Tibial artery (tissue), 4 donors: ENCODE results near the gene TUBGCP5.
"Not testable (repeated sequence)": the region's sequence is repeated elsewhere in the genome, so short reads cannot be mapped to it uniquely, and the experiment has no call there.

Source experiments
- DNase-seq, 2 donors: peaks; one replicate each; pipeline ENCODE4 v3.0.0-alpha.2; 2019
- H3K27ac ChIP-seq, 2 donors: fragments of 200-600 bp; sonication (generic) in 1 of 2; 1 replicate in 1 of 2; 2 replicates in 1 of 2; pipeline ENCODE4 v1.5.1; 2018 to 2019; ENCODE audit warnings: mild to moderate bottlenecking in 1 of 2
- H3K27me3 ChIP-seq, 2 donors: fragments of 200-600 bp; sonication (generic) in 1 of 2; one replicate each; pipeline versions ENCODE4 v1.5.1 to v1.6.0; 2016 to 2019
- H3K36me3 ChIP-seq, 3 donors: fragments of 200-600 bp; sonication (generic) in 2 of 3; one replicate each; pipeline ENCODE4 v1.5.1; 2016 to 2019; ENCODE audit warnings: mild to moderate bottlenecking in 2 of 3
- H3K4me1 ChIP-seq, 4 donors: fragments of 200-600 bp; sonication (generic) in 2 of 4; 1 replicate in 3 of 4; 2 replicates in 1 of 4; pipeline ENCODE4 v1.5.1; 2016 to 2019
- H3K4me3 ChIP-seq, 2 donors: fragments of 200-600 bp; sonication (generic) in 1 of 2; 1 replicate in 1 of 2; 2 replicates in 1 of 2; pipeline ENCODE4 v1.5.1; 2018 to 2019; ENCODE audit warnings: mild to moderate bottlenecking in 2 of 2
- H3K9me3 ChIP-seq, 3 donors: fragments of 200-600 bp; sonication (generic) in 1 of 3; one replicate each; pipeline ENCODE4 v1.5.1; 2016 to 2019
- CTCF ChIP-seq, 2 experiments: fragments of 200-600 bp in 1 of 2; fragments of 450-650 bp in 1 of 2; IDR thresholded peaks; one replicate each; pipeline ENCODE4 v1.5.1; 2017 to 2019; ENCODE audit warnings: antibody characterized with exemption in 2 of 2, mild to moderate bottlenecking in 1 of 2, moderate library complexity in 1 of 2
- intact Hi-C: fragments of 100-400 bp; cut with DNase I; formaldehyde crosslinking; loops from one replicate; pipeline ENCODE4 v1.15.0; 2023; ENCODE audit warnings: low total_unique reads

Gene TUBGCP5

GRCh38 chr15:23039143-23039916, at the start of gene TUBGCP5:
TSS of gene TUBGCP5 (minus strand) at chr15:23039569. CDS start at chr15:23039543, 26 bp downstream.
- TF ChIP-seq CTCF (IDR thresholded peaks at IDR 0.05), result peak; percentile 51 to 63
- H3K9me3 ChIP-seq, result no peaks in the 10 kb centered on the region
- peak within 1 kb of the TSS; percentile 74 to 78 for H3K27ac ChIP-seq
- peaks cover 10 to 18% (median 11%) of the 10 kb centered on the region in 3 donors for H3K36me3 ChIP-seq
- no peaks in the 10 kb centered on the region for H3K27me3 ChIP-seq
- DNase-seq, result peak; percentile 95 to 98
- intact Hi-C loops, result loop anchor here (5.0 kb wide), 1 partner anchor 252 kb away; the partner anchor contains the start of gene NIPA1
- peak within 1 kb of the TSS; percentile 80 to 91 for H3K4me3 ChIP-seq
- H3K4me1 ChIP-seq, result peaks cover 0 to 18% (median 11%) of the 10 kb centered on the region in 4 donors

GRCh38 chr15:23083115-23083514, 43.7 kb upstream of the TUBGCP5 start:
- no peaks in the 10 kb centered on the region for H3K36me3 ChIP-seq
- intact Hi-C loops, result no loop called here
- H3K4me3 ChIP-seq, result no peak overlapping the region
- no peaks in the 10 kb centered on the region for H3K4me1 ChIP-seq
- no peaks in the 10 kb centered on the region for H3K9me3 ChIP-seq
- DNase-seq, result no peak
- no peak for TF ChIP-seq CTCF (IDR thresholded peaks at IDR 0.05)
- H3K27ac ChIP-seq, result no peak overlapping the region
- H3K27me3 ChIP-seq, result no peaks in the 10 kb centered on the region

GRCh38 chr15:23081996-23082737, 42.8 kb upstream of the TUBGCP5 start:
- H3K4me3 ChIP-seq, H3K27me3 ChIP-seq, H3K36me3 ChIP-seq, intact Hi-C loops, H3K4me1 ChIP-seq, DNase-seq, H3K27ac ChIP-seq, H3K9me3 ChIP-seq: not testable (repeated sequence)

- intact Hi-C loops, result no loop called here
- Histone ChIP-seq H3K9me3 (no peaks in the 10 kb centered on the region), H3K27ac (no peak overlapping the region), H3K4me3 (no peak overlapping the region), H3K4me1 (no peaks in the 10 kb centered on the region), H3K27me3 (no peaks in the 10 kb centered on the region), H3K36me3 (no peaks in the 10 kb centered on the region)
- TF ChIP-seq CTCF (IDR thresholded peaks at IDR 0.05), result no peak
- DNase-seq, result no peak
Measured at GRCh38 chr15:23081271-23081670, 41.9 kb upstream of the TUBGCP5 start.

GRCh38 chr15:23079766-23080165, 40.4 kb upstream of the TUBGCP5 start:
- Histone ChIP-seq H3K27me3 (no peaks in the 10 kb centered on the region), H3K36me3 (no peaks in the 10 kb centered on the region), H3K9me3 (no peaks in the 10 kb centered on the region), H3K27ac (no peak overlapping the region), H3K4me3 (no peak overlapping the region), H3K4me1 (no peaks in the 10 kb centered on the region)
- intact Hi-C loops, result no loop called here
- no peak for DNase-seq
- TF ChIP-seq CTCF (IDR thresholded peaks at IDR 0.05), result no peak

- intact Hi-C loops, result no loop called here
- no peak for DNase-seq
Measured at GRCh38 chr15:23075927-23076326, 36.6 kb upstream of the TUBGCP5 start.

More at GRCh38 chr15:23075927-23076326, 36.6 kb upstream of the TUBGCP5 start:
- no peak overlapping the region for H3K4me3 ChIP-seq
- H3K4me1 ChIP-seq, result no peaks in the 10 kb centered on the region
- no peaks in the 10 kb centered on the region for H3K9me3 ChIP-seq
- H3K36me3 ChIP-seq, result no peaks in the 10 kb centered on the region
- H3K27me3 ChIP-seq, result no peaks in the 10 kb centered on the region
- no peak for TF ChIP-seq CTCF (IDR thresholded peaks at IDR 0.05)
- no peak overlapping the region for H3K27ac ChIP-seq
